Panc1 (cell line): ENCODE data around the gene RHEBL1. TPM values are rescaled to one million over a fixed set of nuclear protein-coding genes. Genes with fewer than 3 reads are reported as not detected.
A peak's percentile ranks its signal among the peaks of the same experiment; 100 is the strongest.

ENCODE experiments used
- ATAC-seq: fragments of 200-7000 bp; cut with Tn5 transposase; 2 replicates; pipeline ENCODE4 v1.9.1; 2020; ENCODE audit warnings: mild to moderate bottlenecking, moderate library complexity
- BruUV-seq: library from RNA; stranded (reverse); fragments of 400-500 nt; replicated peaks from 2 replicates; lab custom pipeline; 2021; lab: Mats Ljungman, UMichigan
- CTCF ChIA-PET: fragments of 300-600 bp; sonication (Branson Sonifier 250); formaldehyde crosslinking; loops from one replicate; lab custom pipeline; 2022; ENCODE audit warnings: antibody characterized with exemption; lab: Charles Lee
- POLR2A ChIA-PET: fragments of 300-600 bp; sonication (Branson Sonifier 250); formaldehyde crosslinking; loops from one replicate; lab custom pipeline; 2022; ENCODE audit warnings: antibody characterized with exemption; lab: Charles Lee
- DNase-seq: peaks from one replicate; pipeline ENCODE4 v3.0.0-alpha.2; 2010; ENCODE audit warnings: low read depth, low spot score
- H3K27ac ChIP-seq: 2 replicates; pipeline ENCODE4 v1.5.1; 2011; ENCODE audit warnings: mild to moderate bottlenecking, low read length, inconsistent platforms
- H3K27me3 ChIP-seq: fragments of 200-500 bp; sonication (Bioruptor generic); 2 replicates; pipeline ENCODE4 v1.6.0; 2014; ENCODE audit warnings: low read length, inconsistent platforms; ENCODE audit not compliant: control insufficient read depth, insufficient read depth
- H3K36me3 ChIP-seq: fragments of 200-500 bp; sonication (Bioruptor generic); 2 replicates; pipeline ENCODE4 v1.5.1; 2014; ENCODE audit warnings: inconsistent platforms, mild to moderate bottlenecking, low read length, moderate library complexity; ENCODE audit not compliant: control insufficient read depth, insufficient read depth
- H3K4me1 ChIP-seq: 2 replicates; pipeline ENCODE4 v1.5.1; 2011; ENCODE audit warnings: inconsistent platforms, mild to moderate bottlenecking, low read length, moderate library complexity; ENCODE audit not compliant: control insufficient read depth, insufficient read depth
- H3K4me3 ChIP-seq, 2 experiments: 2 replicates each; pipeline ENCODE4 v1.5.1; 2011 to 2012; ENCODE audit warnings: low read depth in 2 of 2, low read length in 2 of 2, mild to moderate bottlenecking in 2 of 2, inconsistent platforms in 1 of 2, moderate library complexity in 1 of 2
- H3K9me3 ChIP-seq: fragments of 200-500 bp; sonication (Bioruptor generic); 2 replicates; pipeline ENCODE4 v1.5.1; 2014; ENCODE audit warnings: low read depth, mild to moderate bottlenecking, inconsistent platforms, low read length, moderate library complexity; ENCODE audit not compliant: control insufficient read depth, insufficient read depth
- CTCF ChIP-seq: fragments of 450-650 bp; IDR thresholded peaks from 2 replicates; pipeline ENCODE4 v1.5.1; 2017; ENCODE audit warnings: mild to moderate bottlenecking
- POLR2AphosphoS5 ChIP-seq: IDR thresholded peaks from 2 replicates; pipeline ENCODE4 v1.6.1; 2012; ENCODE audit warnings: mild to moderate bottlenecking, low read depth, low read length, moderate library complexity
- REST ChIP-seq, 2 experiments: IDR thresholded peaks; 2 replicates each; pipeline ENCODE4 v1.6.1; 2011 to 2012; ENCODE audit warnings: low read depth in 2 of 2, control low read depth in 1 of 2, low read length in 1 of 2, mild to moderate bottlenecking in 1 of 2, moderate library complexity in 1 of 2; ENCODE audit not compliant: insufficient read depth in 1 of 2
- SIN3A ChIP-seq: IDR thresholded peaks from 2 replicates; pipeline ENCODE4 v1.6.1; 2012; ENCODE audit warnings: low read depth, mild to moderate bottlenecking, low read length, moderate library complexity, borderline replicate concordance; ENCODE audit not compliant: insufficient read depth
- TCF7L2 ChIP-seq: IDR thresholded peaks from 2 replicates; pipeline ENCODE4 v1.6.1; 2011; ENCODE audit warnings: mild to moderate bottlenecking, low read depth, low read length, inconsistent platforms
- in situ Hi-C: cut with HindIII; loops from 2 replicates; pipeline ENCODE4 v1.10.0; 2016; ENCODE audit warnings: low sequenced_read_pairs, low pct_unique_long_range_greater_than_20kb
- intact Hi-C: fragments of 100-400 bp; cut with micrococcal nuclease; formaldehyde crosslinking; loops from one replicate; pipeline ENCODE4 v1.10.0; 2022; ENCODE audit not compliant: unreplicated experiment
- total RNA-seq: library from RNA; stranded (reverse); gene quantifications from one replicate; pipeline ENCODE4 v1.2.1, GENCODE V29; 2021; ENCODE audit not compliant: unreplicated experiment

The RHEBL1 gene
- total RNA-seq, 1 experiment from 2014 or later: 4.7 TPM

GRCh38 chr12:49041881-49042484, 27.8 kb downstream of the RHEBL1 start:
- ChIA-PET CTCF (interaction anchor here (1.6 kb wide), 1 partner anchor 45 kb away, joined by 3 read pairs; no protein-coding TSS in a partner anchor), POLR2A (no interaction called here)
- no peak overlapping the region for H3K4me3 ChIP-seq
- H3K9me3 ChIP-seq: no peaks in the 10 kb centered on the region
- peak; percentile 41 for ATAC-seq
- no peak for DNase-seq
- peaks cover 34% of the 10 kb centered on the region for H3K36me3 ChIP-seq
- H3K27ac ChIP-seq: no peak overlapping the region
- in situ Hi-C loops: no loop called here
- BruUV-seq: no TSS peak
- TF ChIP-seq REST (IDR thresholded peaks at IDR 0.05; ENCODE audit: insufficient read depth in 1 of 2, low read depth in 2 of 2, low read length in 1 of 2) (no peak), CTCF (no peak), SIN3A (no peak), POLR2AphosphoS5 (no peak), TCF7L2 (no peak)
- no peaks in the 10 kb centered on the region for H3K27me3 ChIP-seq
- intact Hi-C loops: no loop called here
- H3K4me1 ChIP-seq: no peaks in the 10 kb centered on the region

GRCh38 chr12:49041036-49041880, 28.5 kb downstream of the RHEBL1 start:
- POLR2A ChIA-PET: no interaction called here
- Histone ChIP-seq H3K36me3 (peaks cover 34% of the 10 kb centered on the region), H3K4me3 (no peak overlapping the region), H3K27ac (no peak overlapping the region), H3K4me1 (no peaks in the 10 kb centered on the region), H3K9me3 (no peaks in the 10 kb centered on the region), H3K27me3 (no peaks in the 10 kb centered on the region)
- DNase-seq (no peak), ATAC-seq (peak; percentile 40; the same call in 1 of the 2 replicates)
- CTCF ChIA-PET: no interaction called here
- BruUV-seq: TSS peak; percentile 23
- in situ Hi-C loops (no loop called here), intact Hi-C loops (no loop called here)
- no peak for TF ChIP-seq CTCF
